SK-N-MC (cell line): Measurements from ENCODE around the gene CFAP20DC.

Experiments
- EZH2 ChIP-seq: fragments of 200-600 bp; sonication (generic); IDR thresholded peaks from one replicate; pipeline ENCODE4 v1.6.1; 2017; ENCODE audit warnings: antibody characterized with exemption
- POLR2AphosphoS5 ChIP-seq: IDR thresholded peaks from 2 replicates; pipeline ENCODE4 v1.6.1; 2012; ENCODE audit warnings: mild to moderate bottlenecking, low read depth, low read length, borderline replicate concordance

GRCh38 chr3:58991623-58992022 lies 58.2 kb downstream of the CFAP20DC start:
- TF ChIP-seq EZH2 (no peak), POLR2AphosphoS5 (no peak)
